M059J (cell line): ENCODE measurements around the gene UBXN4. TPM values are rescaled to one million over a fixed set of nuclear protein-coding genes. Genes with fewer than 3 reads are reported as not detected.
"Not testable (repeated sequence)": the region's sequence is repeated elsewhere in the genome, so short reads cannot be mapped to it uniquely, and the experiment has no call there.

ENCODE experiments used
- DNase-seq: peaks from one replicate; pipeline ENCODE4 v3.0.0-alpha.2; 2012; ENCODE audit warnings: low read depth
- total RNA-seq: library from RNA; depleted of rRNA; stranded (reverse); fragments of >200 nt; shearing (Covaris generic); gene quantifications from 2 replicates; pipeline ENCODE4 v1.2.3, GENCODE V29; 2014; rRNA removed

The UBXN4 gene
- 53.1 and 55.5 TPM in 2 replicates for total RNA-seq

GRCh38 chr2:135741395-135742324, at the start of gene UBXN4:
TSS of gene UBXN4 (plus strand) at chr2:135741855. CDS start at chr2:135741930, 75 bp downstream.
- peak; percentile 98 for DNase-seq

GRCh38 chr2:135694711-135695110, 46.9 kb upstream of the UBXN4 start:
- DNase-seq: peak; percentile 22

GRCh38 chr2:135698838-135699237, 42.8 kb upstream of the UBXN4 start:
- DNase-seq: no peak

- peak; percentile 63 for DNase-seq
These were observed 40.2 kb upstream of the UBXN4 start for GRCh38 chr2:135701442-135701841.

GRCh38 chr2:135703300-135703699, 38.4 kb upstream of the UBXN4 start:
- DNase-seq: no peak

- not testable (repeated sequence) for DNase-seq
These were observed 37.6 kb upstream of the UBXN4 start for GRCh38 chr2:135704075-135704474.

- DNase-seq: no peak
These were observed 33.5 kb upstream of the UBXN4 start for GRCh38 chr2:135708159-135708558.

- DNase-seq: peak; percentile 41
These were observed 31.7 kb upstream of the UBXN4 start for GRCh38 chr2:135709992-135710391.

GRCh38 chr2:135715086-135715485, 26.6 kb upstream of the UBXN4 start:
- not testable (repeated sequence) for DNase-seq

GRCh38 chr2:135728064-135728743, 13.5 kb upstream of the UBXN4 start:
- DNase-seq: no peak

- no peak for DNase-seq
These were observed 9.1 kb upstream of the UBXN4 start for GRCh38 chr2:135732561-135732960.

GRCh38 chr2:135733045-135733444, 8.6 kb upstream of the UBXN4 start:
- no peak for DNase-seq

GRCh38 chr2:135736546-135736945, 5.1 kb upstream of the UBXN4 start:
- no peak for DNase-seq

GRCh38 chr2:135740206-135740605, 1.4 kb upstream of the UBXN4 start:
- no peak for DNase-seq

GRCh38 chr2:135741043-135741394, 636 bp upstream of the UBXN4 start:
- DNase-seq: no peak

GRCh38 chr2:135742325-135742757, 686 bp downstream of the UBXN4 start:
- DNase-seq: peak; percentile 67

GRCh38 chr2:135743860-135744259, 2.2 kb downstream of the UBXN4 start:
- peak; percentile 9 for DNase-seq

- DNase-seq: peak; percentile 55
These were observed 3.2 kb downstream of the UBXN4 start for GRCh38 chr2:135744760-135745314.

GRCh38 chr2:135745545-135745944, 3.9 kb downstream of the UBXN4 start:
- DNase-seq: peak; percentile 78

GRCh38 chr2:135755573-135755972, 13.9 kb downstream of the UBXN4 start:
- DNase-seq: no peak

GRCh38 chr2:135756692-135757091, 15.0 kb downstream of the UBXN4 start:
- no peak for DNase-seq

- DNase-seq: no peak
These were observed 20.4 kb downstream of the UBXN4 start for GRCh38 chr2:135762022-135762421.

GRCh38 chr2:135762530-135762929, 20.9 kb downstream of the UBXN4 start:
- no peak for DNase-seq
